Activated effector memory CD4-positive, alpha-beta T cell treated with anti-CD3 and anti-CD28 coated beads, Interleukin-2, amount 50 U/mL, for 16 hours (primary cell): ENCODE measurements around the gene TNFRSF14.

Experiments used
- DNase-seq: peaks from one replicate; pipeline ENCODE4 v3.0.0-alpha.2; 2020

The TNFRSF14 gene

DNA sequence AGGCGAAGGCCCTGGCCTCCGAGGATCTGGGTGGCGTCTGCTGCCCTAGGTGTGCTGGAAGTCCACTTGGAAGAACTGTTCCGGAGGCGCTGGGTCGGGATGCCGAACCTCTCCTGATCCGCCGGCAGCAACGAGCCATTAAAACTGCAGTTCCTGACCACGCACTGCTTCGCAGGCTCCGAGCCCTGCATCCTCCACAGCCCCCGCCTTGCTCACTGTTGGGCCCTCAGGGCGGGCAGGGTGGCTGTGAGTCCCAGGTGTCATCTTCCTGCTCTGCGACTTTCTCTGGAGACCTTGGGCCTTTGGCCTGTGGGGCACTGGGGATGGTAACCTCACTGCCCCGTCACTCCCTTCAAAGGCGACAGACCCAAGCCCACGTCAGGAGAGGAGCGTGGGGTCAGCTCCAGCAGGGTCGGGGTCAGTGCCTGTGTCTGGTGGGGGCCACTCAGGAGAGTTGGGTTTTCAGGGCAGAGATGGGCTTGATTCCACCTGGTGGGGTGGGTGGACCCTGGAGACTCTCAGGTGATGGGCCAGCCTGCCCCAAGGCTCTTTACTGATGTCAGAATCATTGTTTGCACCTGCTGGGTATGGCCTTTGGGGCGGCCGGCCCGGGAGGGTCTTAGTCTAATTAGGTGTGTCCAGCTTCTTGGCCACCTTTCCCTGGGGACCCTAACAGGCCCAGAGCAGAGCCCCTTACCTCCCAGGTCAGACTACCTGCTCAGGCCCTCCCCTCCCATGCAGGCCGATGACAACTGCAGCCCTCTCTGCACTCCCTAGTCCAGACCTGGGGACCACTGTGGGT is 33.5 kb downstream of the TNFRSF14 start:
- no peak for DNase-seq

GRCh38 chr1:2590233-2591141 is 34.3 kb downstream of the TNFRSF14 start:
- DNase-seq, result peak; percentile 64

GRCh38 chr1:2591233-2591580 is 35.0 kb downstream of the TNFRSF14 start:
- DNase-seq, result peak; percentile 54

- DNase-seq, result peak; percentile 57
Observed at GRCh38 chr1:2591581-2592261, 35.5 kb downstream of the TNFRSF14 start.

- peak; percentile 61 for DNase-seq
Observed at GRCh38 chr1:2592672-2593071, 36.5 kb downstream of the TNFRSF14 start.

- peak; percentile 60 for DNase-seq
Observed at GRCh38 chr1:2593251-2593878, 37.2 kb downstream of the TNFRSF14 start.

DNA sequence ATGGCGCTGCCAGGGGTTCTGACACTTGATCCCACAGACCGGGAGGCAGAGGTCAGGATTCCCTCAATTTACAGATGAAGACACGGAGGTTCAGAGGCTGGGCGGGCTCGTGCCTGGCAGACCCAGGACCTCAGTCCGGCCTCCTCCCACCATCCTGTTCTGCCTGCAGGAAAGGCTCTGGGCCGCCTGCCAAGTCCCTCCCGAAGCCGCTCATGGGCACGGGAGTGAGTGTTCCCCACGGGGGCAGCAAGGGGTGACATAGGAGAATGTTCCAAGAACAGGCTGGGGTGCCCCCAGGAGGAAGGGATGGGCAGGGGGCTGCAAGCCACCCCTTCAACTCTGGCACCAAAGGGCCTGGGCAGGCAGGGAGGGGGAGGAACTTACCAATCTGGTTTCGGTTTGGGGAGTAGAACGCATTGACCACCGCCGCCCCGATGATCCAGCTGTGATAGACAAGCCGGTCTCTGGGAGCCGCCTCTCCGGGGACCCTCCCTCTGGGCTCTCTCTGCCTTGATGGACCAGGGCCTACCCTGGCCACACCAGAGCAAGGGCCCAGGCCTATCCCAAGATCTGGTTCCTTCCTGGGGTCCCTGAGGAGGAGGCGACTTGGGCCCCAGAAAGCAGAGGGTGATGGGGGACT is 38.0 kb downstream of the TNFRSF14 start:
- peak; percentile 57 for DNase-seq

DNA sequence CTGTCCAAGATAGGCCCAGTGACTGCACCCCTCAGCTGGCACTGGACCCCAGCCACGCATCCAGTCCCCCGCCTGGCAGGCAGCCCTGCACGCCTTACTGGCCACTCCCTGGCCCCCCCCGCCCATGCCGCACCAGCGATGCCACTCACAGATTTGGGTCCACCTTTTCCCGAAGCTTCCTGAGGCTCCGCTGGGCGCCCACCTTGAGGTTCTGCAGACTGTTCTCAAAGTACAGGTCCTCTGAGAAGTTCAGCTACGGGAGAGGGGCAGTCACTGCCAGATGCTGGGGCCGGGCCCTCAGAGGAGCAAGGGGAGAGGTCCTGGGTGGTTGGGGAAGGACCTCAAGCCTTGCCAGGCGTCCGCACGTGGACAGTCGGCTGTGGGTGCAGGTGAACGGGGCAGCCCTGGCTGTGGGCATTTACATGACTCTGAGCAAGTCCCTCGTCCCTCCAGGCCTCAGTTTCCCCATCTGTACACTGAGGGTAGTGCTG is 38.5 kb downstream of the TNFRSF14 start:
- DNase-seq, result peak; percentile 59

- peak; percentile 59 for DNase-seq
Observed at GRCh38 chr1:2595261-2595811, 39.2 kb downstream of the TNFRSF14 start.

- DNase-seq, result peak; percentile 56
Observed at GRCh38 chr1:2595812-2596529, 39.8 kb downstream of the TNFRSF14 start.

GRCh38 chr1:2596530-2597333 is 40.6 kb downstream of the TNFRSF14 start:
- DNase-seq, result no peak

GRCh38 chr1:2597441-2598328 is 41.5 kb downstream of the TNFRSF14 start:
- DNase-seq, result peak; percentile 60

GRCh38 chr1:2598329-2598931 is 42.3 kb downstream of the TNFRSF14 start:
- no peak for DNase-seq

DNA sequence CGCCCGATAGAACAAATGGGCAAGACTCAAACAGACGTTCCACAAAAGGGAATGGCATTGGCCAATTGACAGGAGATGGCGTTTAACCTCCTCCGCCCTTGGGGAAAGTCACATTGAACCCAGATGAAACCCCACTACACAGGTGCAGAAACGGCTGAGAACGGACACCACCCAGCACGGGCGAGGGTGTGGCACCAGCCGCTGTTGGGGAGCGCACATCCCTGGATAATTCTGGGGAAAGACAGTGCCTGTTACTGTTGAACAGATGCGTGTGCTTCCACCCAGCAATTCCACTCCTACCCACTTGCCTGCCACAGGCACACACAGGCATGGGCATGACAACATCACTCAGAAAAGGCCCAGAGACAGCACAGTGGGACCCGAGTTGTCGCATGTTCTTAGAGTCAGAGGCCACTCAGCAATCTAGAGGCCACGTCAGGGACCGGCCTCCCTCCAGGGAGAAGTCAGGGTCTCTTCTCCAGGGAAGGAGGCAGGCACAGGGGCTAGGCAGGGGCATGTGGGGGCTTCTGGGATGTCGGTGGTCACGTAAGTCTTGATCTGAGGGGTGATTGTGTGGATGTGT is 45.6 kb downstream of the TNFRSF14 start:
- no peak for DNase-seq

DNA sequence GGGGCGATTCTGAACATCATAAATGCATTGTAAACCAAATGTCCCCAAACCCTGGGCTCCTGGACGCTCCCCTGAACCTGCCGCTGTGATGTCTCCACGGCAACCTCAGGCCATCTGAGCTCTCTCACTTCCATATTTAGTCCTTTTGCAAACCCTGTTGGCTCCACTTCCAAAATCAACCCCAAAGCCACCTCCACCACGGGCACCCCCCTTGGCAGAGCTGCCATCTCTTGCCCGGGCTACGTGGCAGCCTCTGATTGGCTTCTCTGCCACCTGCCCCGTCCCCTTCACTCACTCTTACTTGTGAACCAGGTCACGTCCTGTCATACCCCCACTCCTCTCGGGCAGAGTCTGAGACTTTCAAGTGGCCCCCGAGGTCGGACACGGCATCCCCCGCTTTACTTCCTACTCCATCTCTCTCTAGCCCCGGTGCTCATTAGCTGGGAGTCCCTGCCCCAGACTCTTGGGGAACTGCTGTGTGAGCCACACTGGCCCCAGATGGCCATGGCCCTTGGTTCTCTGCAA is 46.2 kb downstream of the TNFRSF14 start:
- DNase-seq, result no peak

DNA sequence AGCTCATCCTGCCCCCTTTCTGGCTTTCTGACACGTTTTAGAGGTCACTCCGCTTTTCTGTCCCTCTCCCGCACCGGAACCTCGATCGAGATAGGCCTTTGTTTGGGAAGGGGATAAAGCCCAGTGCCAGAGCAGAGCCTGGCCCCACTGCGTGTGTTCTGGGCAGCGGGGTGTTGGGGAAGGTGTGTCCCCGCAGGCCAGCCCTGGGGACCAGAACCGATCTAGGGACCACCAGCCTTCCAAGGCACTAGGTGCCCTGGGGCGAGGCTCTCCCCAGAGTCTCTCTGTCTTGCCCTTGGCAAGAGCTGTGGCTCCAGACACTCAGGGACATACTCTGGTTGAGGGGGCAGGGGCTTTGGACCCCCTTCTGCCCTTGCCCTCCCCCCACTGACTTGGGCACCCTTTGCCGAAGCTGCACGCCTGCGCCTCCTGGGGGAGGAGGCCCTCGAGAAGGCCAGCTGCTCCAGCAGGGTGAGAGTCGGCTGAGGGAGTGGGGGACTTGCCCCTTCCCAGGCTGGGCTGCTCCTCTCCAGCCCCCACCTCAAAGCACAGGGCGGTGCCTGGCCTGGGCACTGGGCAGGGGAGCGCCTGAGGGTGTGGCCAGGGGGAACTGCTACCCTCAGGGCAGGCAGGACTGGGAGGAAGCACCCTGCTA is 46.8 kb downstream of the TNFRSF14 start:
- no peak for DNase-seq

DNA sequence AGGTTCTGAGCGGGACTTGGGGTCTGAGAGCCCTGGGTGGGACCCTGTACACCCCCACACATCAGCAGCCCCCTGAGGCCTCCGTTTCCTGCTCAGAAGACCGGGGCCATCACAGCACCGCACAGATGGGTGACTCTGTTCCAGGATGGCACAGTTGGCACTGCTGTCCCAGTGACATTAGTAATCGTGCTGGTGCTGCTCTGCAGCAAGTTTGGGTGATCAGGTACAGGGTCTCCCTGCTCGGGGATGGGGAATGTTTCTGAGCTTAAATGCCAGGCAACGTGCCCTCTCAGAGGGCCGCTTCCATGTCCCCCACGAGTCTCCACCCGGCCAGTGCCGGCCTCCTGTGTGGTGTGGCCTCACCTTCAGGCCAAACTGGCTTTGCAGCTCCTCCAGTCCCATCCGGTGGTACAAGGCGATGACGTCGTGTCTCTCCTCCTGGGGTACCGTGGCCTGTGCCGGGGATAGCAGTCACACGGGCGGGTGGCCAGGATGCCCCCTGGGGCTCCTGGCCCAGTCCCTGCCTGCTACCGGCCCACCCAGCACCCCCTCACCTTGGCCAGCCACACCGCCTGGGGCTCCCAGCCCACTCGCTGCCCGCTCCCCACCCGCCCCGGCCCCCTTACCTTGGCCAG is 47.5 kb downstream of the TNFRSF14 start:
- no peak for DNase-seq
